ENCODE measurements around the gene C1QBP. TPM values are rescaled to one million over a fixed set of nuclear protein-coding genes. Genes with fewer than 3 reads are reported as not detected.
"Not testable (repeated sequence)": the region's sequence is repeated elsewhere in the genome, so short reads cannot be mapped to it uniquely, and the experiment has no call there.

The C1QBP gene
- total and polyA plus RNA-seq, 8 donors: 23.7 to 68.2 (median 46.8) TPM

GRCh38 chr17:5437721-5438317 lies 1.1 kb downstream of the C1QBP start:
- TF ChIP-seq CTCF (IDR thresholded peaks at IDR 0.05): no peak
- no peak for FAIRE-seq
- no peak for ATAC-seq
- H3K27ac ChIP-seq: peak overlapping the region in 1 of 4 donors; percentile 80
- no peaks in the 10 kb centered on the region for H3K27me3 ChIP-seq
- intact Hi-C loops (cut with DNase I): no loop called here
- peaks cover 6 to 11% (median 6%) of the 10 kb centered on the region in 3 donors for H3K4me1 ChIP-seq
- DNase-seq: no peak
- 33 to 45% methylated on average over 5 of the region's 5 CpGs for WGBS, 2 donors
- H3K9me3 ChIP-seq: no peaks in the 10 kb centered on the region
- peaks cover 0 to 28% (median 6%) of the 10 kb centered on the region in 3 donors for H3K36me3 ChIP-seq
- peak overlapping the region; percentile 80 to 100 (median 94) for H3K4me3 ChIP-seq

DNA sequence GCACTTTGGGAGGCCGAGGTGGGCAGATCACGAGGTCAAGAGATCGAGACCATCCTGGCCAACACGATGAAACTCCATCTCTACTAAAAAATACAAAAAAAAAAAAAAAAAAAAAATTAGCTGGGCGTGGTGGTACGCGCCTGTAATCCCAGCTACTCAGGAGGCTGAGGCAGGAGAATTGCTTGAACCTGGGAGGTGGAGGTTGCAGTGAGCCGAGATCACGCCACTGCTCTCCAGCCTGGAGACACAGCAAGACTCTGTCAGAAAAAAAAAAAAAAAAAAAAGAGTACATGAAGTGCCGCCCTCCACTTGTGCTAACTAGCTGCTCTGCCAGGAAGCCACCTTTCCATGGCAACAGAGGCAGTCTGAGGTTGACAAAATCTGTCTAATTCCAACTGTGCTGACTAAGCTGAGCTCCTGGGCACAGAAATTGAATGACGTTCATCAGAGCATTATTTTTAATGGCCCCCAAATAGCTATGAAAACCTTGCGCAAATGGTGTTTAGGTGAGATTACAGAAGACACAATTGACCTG lies 3.1 kb downstream of the C1QBP start:
- H3K4me3 ChIP-seq; H3K27me3 ChIP-seq; intact Hi-C loops (cut with DNase I); H3K27ac ChIP-seq; FAIRE-seq; H3K9me3 ChIP-seq; DNase-seq: not testable (repeated sequence)
- ATAC-seq: peak in 1 of 4 donors; percentile 3
- Histone ChIP-seq H3K4me1 (peaks cover 6 to 11% (median 6%) of the 10 kb centered on the region in 3 donors), H3K36me3 (peaks cover 0 to 47% (median 12%) of the 10 kb centered on the region in 3 donors)
- WGBS, 2 donors: 84 to 90% methylated on average over 6 to 12 of the region's 12 CpGs

DNA sequence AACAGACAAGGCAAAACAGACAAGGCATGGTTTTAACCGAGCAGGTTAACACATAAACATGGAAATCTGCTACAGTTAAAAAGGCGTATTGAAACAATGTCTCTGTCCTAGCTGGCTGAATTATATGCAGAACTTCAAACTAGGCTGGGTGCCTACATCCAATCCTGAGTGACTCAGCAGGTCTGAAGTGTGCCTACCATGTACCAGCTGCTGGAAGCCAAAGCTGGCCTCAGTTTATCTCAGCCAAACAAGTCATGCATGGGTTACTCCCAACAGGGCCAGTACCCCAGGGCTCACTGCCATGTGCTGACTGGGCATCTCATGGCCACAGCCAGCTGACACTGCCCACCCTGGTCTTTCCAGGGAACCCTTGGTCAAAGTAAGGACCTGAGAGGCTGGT lies 4.0 kb downstream of the C1QBP start:
- intact Hi-C loops (cut with DNase I): no loop called here
- Histone ChIP-seq H3K27me3 (no peaks in the 10 kb centered on the region), H3K9me3 (no peaks in the 10 kb centered on the region), H3K4me1 (peaks cover 6 to 11% (median 6%) of the 10 kb centered on the region in 3 donors), H3K36me3 (peaks cover 0 to 53% (median 12%) of the 10 kb centered on the region in 3 donors), H3K4me3 (no peak overlapping the region), H3K27ac (no peak overlapping the region)
- 93 to 96% methylated on average over 2 of the region's 2 CpGs for WGBS, 2 donors
- DNase-seq (no peak), FAIRE-seq (no peak), ATAC-seq (no peak)
- no peak for TF ChIP-seq CTCF (IDR thresholded peaks at IDR 0.05)

DNA sequence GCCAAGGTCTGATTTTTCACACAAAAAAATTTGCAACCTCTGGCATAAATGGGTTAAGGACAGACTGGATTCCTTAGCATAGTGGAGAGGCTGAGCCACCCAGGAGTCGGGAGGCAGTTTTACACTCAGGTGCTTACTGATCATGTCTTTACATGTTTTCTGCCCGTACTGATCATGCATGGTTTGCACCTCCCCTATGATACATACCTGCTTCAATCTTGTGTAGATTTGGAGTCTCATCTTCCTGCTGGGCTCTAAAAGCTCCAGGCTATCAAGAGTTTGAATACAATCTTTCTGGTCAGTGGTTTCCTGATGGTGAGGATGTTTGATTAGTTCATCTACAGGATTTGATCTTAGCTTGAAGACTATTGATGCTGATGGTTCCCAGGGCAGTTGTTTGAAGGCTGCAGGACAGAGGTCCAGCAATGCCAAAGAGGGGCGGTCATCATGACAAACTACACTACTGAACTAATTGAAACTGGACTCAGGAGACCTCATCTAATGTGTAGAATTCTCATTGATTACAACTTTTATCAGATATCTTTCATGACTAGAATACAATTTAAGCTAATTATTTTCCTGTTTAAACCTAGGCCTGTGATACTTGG lies 6.9 kb downstream of the C1QBP start:
- ATAC-seq (no peak), DNase-seq (no peak), FAIRE-seq (no peak)
- Histone ChIP-seq H3K4me1 (no peaks in the 10 kb centered on the region), H3K27me3 (no peaks in the 10 kb centered on the region), H3K36me3 (peaks cover 0 to 75% (median 12%) of the 10 kb centered on the region in 3 donors), H3K27ac (no peak overlapping the region), H3K9me3 (no peaks in the 10 kb centered on the region), H3K4me3 (no peak overlapping the region)
- no peak for TF ChIP-seq CTCF (IDR thresholded peaks at IDR 0.05)
- WGBS, 2 donors: 70 to 73% methylated on average over 3 of the region's 3 CpGs
- intact Hi-C loops (cut with DNase I): no loop called here

DNA sequence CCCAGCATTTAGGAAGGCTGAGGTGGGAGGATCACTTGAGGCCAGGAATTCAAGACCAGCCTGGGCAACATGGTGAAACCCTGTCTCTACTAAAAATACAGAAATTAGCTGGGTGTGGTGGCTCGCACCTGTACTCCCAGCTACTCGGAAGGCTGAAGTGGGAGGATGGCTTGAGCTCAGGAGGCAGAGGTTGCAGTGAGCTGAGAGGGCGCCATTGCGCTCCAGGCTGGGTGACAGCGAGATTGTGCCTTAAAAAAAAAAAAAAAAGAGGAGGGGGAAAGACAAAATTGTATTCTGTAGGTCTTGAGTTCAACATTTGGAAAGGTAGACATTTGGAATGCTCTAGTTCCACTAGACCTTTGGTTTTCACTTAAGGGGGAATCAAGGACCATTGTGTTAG lies 7.7 kb downstream of the C1QBP start:
- ATAC-seq; H3K4me1 ChIP-seq; H3K27ac ChIP-seq; DNase-seq; H3K27me3 ChIP-seq; H3K4me3 ChIP-seq; H3K9me3 ChIP-seq; intact Hi-C loops (cut with DNase I); FAIRE-seq: not testable (repeated sequence)
- H3K36me3 ChIP-seq: peaks cover 0 to 82% (median 13%) of the 10 kb centered on the region in 3 donors
- WGBS, 2 donors: 78 to 81% methylated on average over 5 of the region's 5 CpGs
